Ovary (tissue), 9 donors: ENCODE results near the gene CR1L. TPM values are rescaled to one million over a fixed set of nuclear protein-coding genes. Genes with fewer than 3 reads are reported as not detected.
"Not testable (repeated sequence)": the region's sequence is repeated elsewhere in the genome, so short reads cannot be mapped to it uniquely, and the experiment has no call there.

Experiments
- DNase-seq, 5 donors: peaks; one replicate each; pipeline ENCODE4 v3.0.0-alpha.2; 2019 to 2020
- H3K27ac ChIP-seq, 2 donors: fragments of 200-600 bp; one replicate each; pipeline versions ENCODE4 v1.5.1 to v1.8.0; 2019 to 2022
- H3K27me3 ChIP-seq: fragments of 200-600 bp; one replicate; pipeline ENCODE4 v1.8.0; 2022
- H3K36me3 ChIP-seq: fragments of 200-600 bp; sonication (generic); one replicate; pipeline ENCODE4 v1.5.1; 2019
- H3K4me1 ChIP-seq: one replicate; pipeline ENCODE4 v1.8.1; 2013; ENCODE audit warnings: mild to moderate bottlenecking, moderate library complexity; ENCODE audit not compliant: insufficient read depth
- H3K4me3 ChIP-seq: fragments of 200-600 bp; sonication (generic); one replicate; pipeline ENCODE4 v1.5.1; 2017
- H3K9me3 ChIP-seq, 2 donors: fragments of 200-600 bp in 1 of 2; sonication (generic) in 1 of 2; one replicate each; pipeline versions ENCODE4 v1.5.1 to v1.8.1; 2013 to 2019; ENCODE audit warnings: mild to moderate bottlenecking in 1 of 2, moderate library complexity in 1 of 2
- CTCF ChIP-seq, 3 donors: fragments of 450-650 bp in 2 of 3; fragments of 200-600 bp in 1 of 3; IDR thresholded peaks; one replicate each; pipeline versions ENCODE4 v1.5.1 to v1.8.0; 2016 to 2022; ENCODE audit warnings: antibody characterized with exemption in 3 of 3, mild to moderate bottlenecking in 1 of 3
- EP300 ChIP-seq: sonication (generic); formaldehyde crosslinking; IDR thresholded peaks from one replicate; pipeline ENCODE4 v1.6.1; 2017; ENCODE audit warnings: antibody characterized with exemption
- POLR2A ChIP-seq: fragments of 450-650 bp; IDR thresholded peaks from one replicate; pipeline ENCODE4 v1.6.1; 2017; ENCODE audit warnings: antibody characterized with exemption, mild to moderate bottlenecking, moderate library complexity
- WGBS, 3 donors: extraction: QIAGEN DNeasy Blood & Tissue Kit in 1 of 3; methylation state at CpG; one replicate each; pipeline versions ENCODE4 v1.1.5 to v1.1.7; 2013 to 2017; 5-methylcytosine and 5-hydroxymethylcytosine counted together
- intact Hi-C, 4 donors: fragments of 100-400 bp; cut with DNase I; formaldehyde crosslinking; loops; one replicate each; pipeline versions ENCODE4 v1.11.0 to v1.15.1; 2022 to 2023
- polyA plus RNA-seq, 2 donors: library from polyadenylated mRNA; stranded (reverse); fragments of 200-250 nt in 1 of 2; fragments of 350-450 nt in 1 of 2; fragmentation: Illumina TruSeq in 1 of 2; extraction: RNeasy Lipid Tissue Mini Kit (QIAGEN cat#74804) in 1 of 2; gene quantifications; one replicate each; pipeline ENCODE4 v1.2.3, GENCODE V29; 2013 to 2014
- total RNA-seq, 7 donors: library from RNA; depleted of rRNA in 2 of 7; stranded (reverse); fragments of >200 nt in 2 of 7; fragmentation: NEBNext Ultra II Directional in 3 of 7; extraction: Animal tissue kit (Norgen Biotek cat#: 25700) in 3 of 7; gene quantifications; one replicate each; pipeline versions ENCODE4 v1.1.0 to v1.2.4, GENCODE V29; 2016 to 2023
- donor health status: DM: no; HTN: no; CAD: no; lungs with moderate emphysema.
- donor health status: DM: no; HTN: no; CAD: no.
- donor health status: Bipolar disorder and iron deficiency.
- donor health status: DM: yes; HTN: yes; CAD: no.
- donor health status: DM: no; HTN: no; CAD: no.
- donor health status: DM: yes; HTN: yes; CAD: no.

The CR1L gene
- total and polyA plus RNA-seq, 9 donors = 0.92 TPM; not detected in 8

GRCh38 chr1:207695891-207696290 is 51.0 kb downstream of the CR1L start:
- no peak overlapping the region for H3K27ac ChIP-seq
- intact Hi-C loops = no loop called here
- H3K36me3 ChIP-seq = no peaks in the 10 kb centered on the region
- no peaks in the 10 kb centered on the region for H3K27me3 ChIP-seq
- no peak for DNase-seq
- TF ChIP-seq EP300 = no peak
- TF ChIP-seq CTCF (IDR thresholded peaks at IDR 0.05) = no peak
- TF ChIP-seq POLR2A = no peak
- no peaks in the 10 kb centered on the region for H3K9me3 ChIP-seq
- no peak overlapping the region for H3K4me3 ChIP-seq
- 65 to 81% (median 67%) methylated on average over 2 of the region's 2 CpGs for WGBS, 3 donors
- H3K4me1 ChIP-seq = no peaks in the 10 kb centered on the region

GRCh38 chr1:207698822-207699483 is 54.0 kb downstream of the CR1L start:
- no peak overlapping the region for H3K27ac ChIP-seq
- H3K36me3 ChIP-seq = no peaks in the 10 kb centered on the region
- no peaks in the 10 kb centered on the region for H3K4me1 ChIP-seq
- 42 to 48% (median 47%) methylated on average over 4 of the region's 4 CpGs for WGBS, 3 donors
- TF ChIP-seq EP300 (no peak), POLR2A (no peak), CTCF (IDR thresholded peaks at IDR 0.05) (no peak)
- no peaks in the 10 kb centered on the region for H3K9me3 ChIP-seq
- no peaks in the 10 kb centered on the region for H3K27me3 ChIP-seq
- peak; percentile 14 to 56 (median 25) for DNase-seq
- intact Hi-C loops = no loop called here
- H3K4me3 ChIP-seq = no peak overlapping the region

- Histone ChIP-seq H3K27ac (no peak overlapping the region), H3K36me3 (no peaks in the 10 kb centered on the region), H3K4me3 (no peak overlapping the region), H3K27me3 (no peaks in the 10 kb centered on the region), H3K4me1 (no peaks in the 10 kb centered on the region), H3K9me3 (no peaks in the 10 kb centered on the region)
- intact Hi-C loops = no loop called here
- 60 to 88% (median 81%) methylated on average over 1 of the region's 1 CpG for WGBS, 3 donors
- no peak for TF ChIP-seq EP300
- no peak for TF ChIP-seq CTCF (IDR thresholded peaks at IDR 0.05)
- no peak for TF ChIP-seq POLR2A
- no peak for DNase-seq
Observed at GRCh38 chr1:207702317-207702716, 57.4 kb downstream of the CR1L start.

GRCh38 chr1:207703712-207704111 is 58.8 kb downstream of the CR1L start:
- 93 to 95% (median 95%) methylated on average over 5 of the region's 5 CpGs for WGBS, 3 donors
- DNase-seq = no peak
- no peak for TF ChIP-seq POLR2A
- no peak for TF ChIP-seq CTCF (IDR thresholded peaks at IDR 0.05)
- TF ChIP-seq EP300 = no peak
- Histone ChIP-seq H3K4me3 (no peak overlapping the region), H3K4me1 (no peaks in the 10 kb centered on the region), H3K27ac (no peak overlapping the region), H3K27me3 (no peaks in the 10 kb centered on the region), H3K36me3 (no peaks in the 10 kb centered on the region), H3K9me3 (no peaks in the 10 kb centered on the region)
- intact Hi-C loops = no loop called here

- 66 to 69% (median 68%) methylated on average over 3 of the region's 3 CpGs for WGBS, 3 donors
- H3K27me3 ChIP-seq, H3K27ac ChIP-seq, intact Hi-C loops, H3K4me3 ChIP-seq, DNase-seq, H3K9me3 ChIP-seq, H3K4me1 ChIP-seq, H3K36me3 ChIP-seq: not testable (repeated sequence)
Observed at GRCh38 chr1:207708004-207708403, 63.1 kb downstream of the CR1L start.
